ENCODE measurements around the gene MYO10.
"Not testable (repeated sequence)": the region's sequence is repeated elsewhere in the genome, so short reads cannot be mapped to it uniquely, and the experiment has no call there.

Gene MYO10

GRCh38 chr5:16735101-16736060, 200.7 kb downstream of the MYO10 start:
- DNase-seq: no peak

- no peak for DNase-seq
These were observed 202.6 kb downstream of the MYO10 start for GRCh38 chr5:16733331-16734006.

- DNase-seq: no peak
These were observed 203.7 kb downstream of the MYO10 start for GRCh38 chr5:16732356-16732755.

GRCh38 chr5:16727755-16728325, 208.2 kb downstream of the MYO10 start:
- DNase-seq: peak; percentile 90

GRCh38 chr5:16726538-16726946, 209.5 kb downstream of the MYO10 start:
- no peak for DNase-seq

- no peak for DNase-seq
These were observed 210.5 kb downstream of the MYO10 start for GRCh38 chr5:16725575-16725974.

GRCh38 chr5:16723821-16724220, 212.3 kb downstream of the MYO10 start:
- no peak for DNase-seq

- no peak for DNase-seq
These were observed 214.0 kb downstream of the MYO10 start for GRCh38 chr5:16722097-16722495.

- DNase-seq: no peak
These were observed 214.7 kb downstream of the MYO10 start for GRCh38 chr5:16721151-16722096.

GRCh38 chr5:16718036-16718435, 218.1 kb downstream of the MYO10 start:
- not testable (repeated sequence) for DNase-seq

GRCh38 chr5:16713386-16713928, 222.6 kb downstream of the MYO10 start:
- no peak for DNase-seq

GRCh38 chr5:16712620-16713019, 223.5 kb downstream of the MYO10 start:
- no peak for DNase-seq

GRCh38 chr5:16712178-16712577, 223.9 kb downstream of the MYO10 start:
- DNase-seq: no peak

- DNase-seq: no peak
These were observed 226.2 kb downstream of the MYO10 start for GRCh38 chr5:16709691-16710433.

GRCh38 chr5:16707869-16708192, 228.3 kb downstream of the MYO10 start:
- DNase-seq: no peak

- DNase-seq: no peak
These were observed 228.8 kb downstream of the MYO10 start for GRCh38 chr5:16707168-16707868.

- no peak for DNase-seq
These were observed 231.1 kb downstream of the MYO10 start for GRCh38 chr5:16704945-16705344.

- no peak for DNase-seq
These were observed 233.1 kb downstream of the MYO10 start for GRCh38 chr5:16702964-16703363.

- no peak for DNase-seq
These were observed 234.7 kb downstream of the MYO10 start for GRCh38 chr5:16701134-16702099.

GRCh38 chr5:16700081-16700480, 236.0 kb downstream of the MYO10 start:
- DNase-seq: no peak
